ENCODE results near the gene ENTHD1.

DNA sequence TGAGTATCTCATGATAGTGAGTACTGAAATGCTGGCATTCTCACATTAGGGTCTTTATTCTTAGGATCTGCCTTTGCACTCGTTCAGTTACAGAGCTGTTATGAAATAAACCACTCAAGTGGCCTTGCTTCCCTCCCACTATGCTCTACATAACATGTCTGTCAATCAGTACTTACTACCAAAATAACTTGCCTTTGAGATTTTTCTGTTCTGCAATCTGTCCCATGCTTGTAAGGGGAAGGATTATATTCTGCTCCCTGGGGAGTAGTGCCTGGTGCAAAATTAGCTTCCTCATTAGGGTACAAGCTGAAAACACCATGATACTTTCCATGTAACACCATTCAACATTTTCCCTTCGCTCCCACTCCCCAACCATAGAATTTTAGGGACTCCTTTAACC, 5.4 kb upstream of the ENTHD1 start:
- TF ChIP-seq POLR2A (IDR thresholded peaks at IDR 0.05) (no peak), CTCF (IDR thresholded peaks at IDR 0.05) (no peak), POLR2AphosphoS5 (IDR thresholded peaks at IDR 0.05) (no peak)
